Measurements from ENCODE around the gene SUPT5H. TPM values are rescaled to one million over a fixed set of nuclear protein-coding genes. Genes with fewer than 3 reads are reported as not detected.

Gene SUPT5H
- total and polyA plus RNA-seq, 2 of the 4 experiments (the other 2 are of a cell fraction) = 75.3 to 116 TPM

DNA sequence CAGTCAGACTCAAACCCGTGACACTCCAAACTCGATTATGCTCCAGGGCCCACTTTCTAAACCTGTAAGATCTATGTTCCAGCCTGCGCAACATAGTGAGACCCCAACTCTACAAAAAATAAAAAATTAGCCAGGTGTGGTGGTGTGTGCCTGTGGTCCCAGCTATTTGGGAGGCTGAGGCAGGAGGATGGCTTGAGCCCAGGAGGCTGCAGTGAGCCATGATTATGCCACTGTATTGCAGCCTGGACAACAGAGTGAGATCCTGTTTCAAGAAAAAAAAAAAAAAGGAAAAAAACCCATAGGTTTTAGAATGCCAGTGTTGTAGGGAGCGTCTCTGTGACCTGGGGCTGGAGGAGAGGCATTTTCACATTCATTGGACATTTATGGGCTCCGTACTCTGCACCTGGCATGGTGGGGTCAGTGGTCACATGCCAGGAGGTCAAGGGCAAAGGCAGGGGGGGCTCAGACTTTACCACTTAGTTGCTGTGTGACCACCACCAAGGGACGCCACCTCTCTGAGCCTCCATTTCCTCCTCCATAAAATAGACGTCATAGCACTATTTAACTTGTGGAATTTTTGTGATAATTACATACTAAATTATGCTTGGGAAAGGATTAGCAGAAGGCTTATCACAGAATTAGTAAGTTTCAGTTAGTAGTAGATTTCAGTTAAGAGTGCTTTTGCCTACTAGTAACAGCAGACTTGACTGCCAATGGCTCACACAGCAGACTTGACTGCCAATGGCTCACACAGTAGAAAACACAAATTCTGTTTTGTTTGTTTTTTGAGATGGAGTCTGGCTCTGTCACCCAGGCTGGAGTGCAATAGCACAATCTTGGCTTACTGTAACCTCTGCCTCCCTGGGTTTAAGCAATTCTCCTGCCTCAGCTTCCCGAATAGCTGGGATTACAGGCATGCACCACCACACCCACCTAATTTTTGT is 75.4 kb downstream of the SUPT5H start:
- no peak overlapping the region for H4K5ac ChIP-seq (ENCODE audit: low read depth, low read length)
- no peak overlapping the region for H4K8ac ChIP-seq (ENCODE audit: low read depth in 2 of 2, low read length in 2 of 2)
- ChIA-PET CTCF (no interaction called here), POLR2A (ENCODE audit: unreplicated experiment) (no interaction called here)
- no peak overlapping the region for H2BK20ac ChIP-seq (ENCODE audit: low read depth, low read length)
- H3K9ac ChIP-seq (ENCODE audit: low read depth, low read length) = no peak overlapping the region
- DNase-seq (no peak), ATAC-seq (ENCODE audit: low read depth) (no peak; the same call in 1 of the 2 replicates)
- no peaks in the 10 kb centered on the region for H3K9me1 ChIP-seq (ENCODE audit: insufficient read depth, low read length)
- no peaks in the 10 kb centered on the region for H4K20me1 ChIP-seq (ENCODE audit: insufficient read depth, low read length)
- no peak overlapping the region for H2AK5ac ChIP-seq (ENCODE audit: low read depth, low read length)
- H3K27me3 ChIP-seq (ENCODE audit: control insufficient read depth, insufficient read depth, low read length) = peaks cover 26% of the 10 kb centered on the region
- no CpG with 5 or more reads among the region's 8 CpGs for WGBS, 2 experiments (ENCODE audit: extremely low coverage in 2 of 2, insufficient read length in 1 of 2)
- H3K4me1 ChIP-seq (ENCODE audit: control insufficient read depth, insufficient read depth, low read length) = no peaks in the 10 kb centered on the region; the same call in 1 of the 2 replicates
- H3K9me3 ChIP-seq (ENCODE audit: control insufficient read depth, insufficient read depth, low read length) = peaks cover 4% of the 10 kb centered on the region
- no peak overlapping the region for H3K18ac ChIP-seq (ENCODE audit: low read depth, low read length)
- H3K27ac ChIP-seq (ENCODE audit: insufficient read depth, low read length) = no peak overlapping the region
- H3K36me3 ChIP-seq (ENCODE audit: control insufficient read depth, insufficient read depth, low read length) = 0 out of 2 replicates have a peak, but pooled peaks cover 1% of the 10 kb centered on the region
- no peak overlapping the region for H3K14ac ChIP-seq (replicated peaks; ENCODE audit: low read depth, low read length)
- H2BK120ac ChIP-seq (ENCODE audit: low read depth, low read length) = no peak overlapping the region
- H3K4me3 ChIP-seq (ENCODE audit: insufficient read depth, low read depth, low read length) = no peak overlapping the region
- H3K79me1 ChIP-seq (ENCODE audit: low read depth in 1 of 2, low read length in 2 of 2) = no peaks in the 10 kb centered on the region; a peak in 1 of 4 replicates
- no peak overlapping the region for H3K4ac ChIP-seq (ENCODE audit: low read depth, low read length)
- no peak overlapping the region for H3K23ac ChIP-seq (ENCODE audit: low read depth, low read length)
- intact Hi-C loops (cut with micrococcal nuclease) = no loop called here
- no peak overlapping the region for H3K56ac ChIP-seq (ENCODE audit: extremely low read depth, insufficient read depth, low read length)
- in situ Hi-C loops (cut with MboI; ENCODE audit: low sequenced_read_pairs) = no loop called here
- H2BK15ac ChIP-seq (ENCODE audit: low read depth, low read length) = no peak overlapping the region
- H2BK5ac ChIP-seq (ENCODE audit: low read depth, low read length, poor library complexity, severe bottlenecking) = no peak overlapping the region
- dilution Hi-C loops (cut with HindIII; ENCODE audit: low sequenced_read_pairs, unreplicated experiment) = no loop called here
- H3K4me2 ChIP-seq (ENCODE audit: low read depth, low read length) = no peak overlapping the region
- H2AK9ac ChIP-seq (replicated peaks; ENCODE audit: low read depth, low read length, poor library complexity) = no peak overlapping the region
- no peak overlapping the region for H2AFZ ChIP-seq (replicated peaks; ENCODE audit: low read length, poor library complexity)
- H4K91ac ChIP-seq (ENCODE audit: insufficient read depth, low read depth, low read length) = no peak overlapping the region
- no TSS peak for BruUV-seq (replicated peaks)
- TF ChIP-seq CHD1 (IDR thresholded peaks at IDR 0.05; ENCODE audit: low read depth, low read length) (no peak), POLR2A (IDR thresholded peaks at IDR 0.05; ENCODE audit: low read depth, low read length) (no peak), CTCF (conservative IDR thresholded peaks at IDR 0.05; ENCODE audit: low read depth, low read length) (no peak), SMC3 (IDR thresholded peaks at IDR 0.05; ENCODE audit: low read depth, low read length) (no peak), FOS (IDR thresholded peaks at IDR 0.05; ENCODE audit: low read depth, low read length) (no peak), RAD21 (IDR thresholded peaks at IDR 0.05; ENCODE audit: low read length) (no peak), RCOR1 (IDR thresholded peaks at IDR 0.05; ENCODE audit: insufficient replicate concordance, low read length) (no peak), NFE2L2 (IDR thresholded peaks at IDR 0.05; ENCODE audit: low read depth, low read length) (no peak), RFX5 (IDR thresholded peaks at IDR 0.05; ENCODE audit: low read depth, low read length) (no peak), MAZ (IDR thresholded peaks at IDR 0.05; ENCODE audit: borderline replicate concordance, low read depth, low read length) (no peak), MAFK (IDR thresholded peaks at IDR 0.05; ENCODE audit: low read depth, low read length) (no peak), MXI1 (IDR thresholded peaks at IDR 0.05; ENCODE audit: borderline replicate concordance, low read depth, low read length) (no peak), CEBPB (IDR thresholded peaks at IDR 0.05; ENCODE audit: low read depth, low read length) (no peak), USF2 (IDR thresholded peaks at IDR 0.05; ENCODE audit: low read depth, low read length) (no peak)
- TF ChIP-seq, protein P1, sequence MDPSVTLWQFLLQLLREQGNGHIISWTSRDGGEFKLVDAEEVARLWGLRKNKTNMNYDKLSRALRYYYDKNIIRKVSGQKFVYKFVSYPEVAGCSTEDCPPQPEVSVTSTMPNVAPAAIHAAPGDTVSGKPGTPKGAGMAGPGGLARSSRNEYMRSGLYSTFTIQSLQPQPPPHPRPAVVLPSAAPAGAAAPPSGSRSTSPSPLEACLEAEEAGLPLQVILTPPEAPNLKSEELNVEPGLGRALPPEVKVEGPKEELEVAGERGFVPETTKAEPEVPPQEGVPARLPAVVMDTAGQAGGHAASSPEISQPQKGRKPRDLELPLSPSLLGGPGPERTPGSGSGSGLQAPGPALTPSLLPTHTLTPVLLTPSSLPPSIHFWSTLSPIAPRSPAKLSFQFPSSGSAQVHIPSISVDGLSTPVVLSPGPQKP (IDR thresholded peaks at IDR 0.05; ENCODE audit: borderline replicate concordance, low read depth, low read length) = no peak
